Left ventricle myocardium inferior (tissue), 1 donor: ENCODE measurements around the gene EVPLL. TPM values are rescaled to one million over a fixed set of nuclear protein-coding genes. Genes with fewer than 3 reads are reported as not detected.

Source experiments
- microRNA-seq: library from miRNA; unstranded; fragments of <30 nt; microRNA quantifications from one replicate; pipeline ENCODE4 v1.2.0, GENCODE V29; 2020
- total RNA-seq: library from RNA; stranded (reverse); fragmentation: NEBNext Ultra II Directional; extraction: Animal tissue kit (Norgen Biotek cat#: 25700); gene quantifications from one replicate; pipeline ENCODE4 v1.2.1, GENCODE V29; 2021
- donor health status: DM: no; HTN: yes; CAD: no; lungs with severe emphysema.

The EVPLL gene
- total RNA-seq, 1 donor from 2014 or later, result not detected

Small RNAs within 50 kb of the gene (microRNA-seq; reads per million reads assigned to microRNA genes)
- gene MIR6778, result not detected

Other genes starting within 250 kb of the EVPLL start
- gene ALKBH5, start 193.9 kb upstream of the EVPLL start, total RNA-seq, result 179 TPM
- 8.8 TPM for gene LLGL1, start 152.1 kb upstream of the EVPLL start, total RNA-seq
- 257 TPM for gene FLII, start 119.0 kb upstream of the EVPLL start, total RNA-seq
- 37.0 TPM for gene MIEF2, start 117.1 kb upstream of the EVPLL start, total RNA-seq
- gene TOP3A, start 62.8 kb upstream of the EVPLL start, total RNA-seq, result 10.4 TPM
- gene SMCR8, start 62.5 kb upstream of the EVPLL start, total RNA-seq, result 12.3 TPM
- 6.8 TPM for gene SHMT1, start 14.2 kb upstream of the EVPLL start, total RNA-seq
- gene LGALS9C, start 99.0 kb downstream of the EVPLL start, total RNA-seq, result not detected